ENCODE measurements around the gene KIRREL3. TPM values are rescaled to one million over a fixed set of nuclear protein-coding genes. Genes with fewer than 3 reads are reported as not detected.

KIRREL3 gene
- total RNA-seq, 1 donor from 2014 or later, result not detected

DNA sequence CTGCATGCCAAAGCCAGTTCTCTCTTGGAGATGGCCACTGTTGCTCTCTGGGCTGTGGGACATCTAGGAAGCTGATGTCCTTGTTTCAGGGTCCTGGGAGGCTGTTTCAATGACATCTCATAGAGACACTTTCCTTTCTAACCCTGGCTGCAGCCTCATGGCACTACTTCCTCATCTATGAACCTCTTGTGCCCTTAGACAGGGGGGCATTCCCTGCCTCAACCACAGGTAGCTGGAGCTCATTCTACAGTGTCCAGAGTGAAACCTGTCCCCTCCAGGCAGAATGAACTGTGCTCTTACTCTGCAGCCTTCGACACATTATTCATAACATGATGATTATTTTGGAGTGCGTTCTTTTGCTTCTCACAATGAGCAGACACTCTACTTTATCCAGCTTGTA lies 335.9 kb downstream of the KIRREL3 start:
- DNase-seq (ENCODE audit: low read depth) (no peak), FAIRE-seq (peak; percentile 60)
- no peak overlapping the region for H3K4me3 ChIP-seq (ENCODE audit: low read depth, low read length)
- H3K36me3 ChIP-seq (ENCODE audit: control insufficient read depth, insufficient read depth, low read length), result no peaks in the 10 kb centered on the region
- TF ChIP-seq, protein P1, sequence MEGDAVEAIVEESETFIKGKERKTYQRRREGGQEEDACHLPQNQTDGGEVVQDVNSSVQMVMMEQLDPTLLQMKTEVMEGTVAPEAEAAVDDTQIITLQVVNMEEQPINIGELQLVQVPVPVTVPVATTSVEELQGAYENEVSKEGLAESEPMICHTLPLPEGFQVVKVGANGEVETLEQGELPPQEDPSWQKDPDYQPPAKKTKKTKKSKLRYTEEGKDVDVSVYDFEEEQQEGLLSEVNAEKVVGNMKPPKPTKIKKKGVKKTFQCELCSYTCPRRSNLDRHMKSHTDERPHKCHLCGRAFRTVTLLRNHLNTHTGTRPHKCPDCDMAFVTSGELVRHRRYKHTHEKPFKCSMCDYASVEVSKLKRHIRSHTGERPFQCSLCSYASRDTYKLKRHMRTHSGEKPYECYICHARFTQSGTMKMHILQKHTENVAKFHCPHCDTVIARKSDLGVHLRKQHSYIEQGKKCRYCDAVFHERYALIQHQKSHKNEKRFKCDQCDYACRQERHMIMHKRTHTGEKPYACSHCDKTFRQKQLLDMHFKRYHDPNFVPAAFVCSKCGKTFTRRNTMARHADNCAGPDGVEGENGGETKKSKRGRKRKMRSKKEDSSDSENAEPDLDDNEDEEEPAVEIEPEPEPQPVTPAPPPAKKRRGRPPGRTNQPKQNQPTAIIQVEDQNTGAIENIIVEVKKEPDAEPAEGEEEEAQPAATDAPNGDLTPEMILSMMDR (IDR thresholded peaks at IDR 0.05; ENCODE audit: insufficient read depth, low read length, severe bottlenecking), result no peak
- no peaks in the 10 kb centered on the region for H3K27me3 ChIP-seq (ENCODE audit: control insufficient read depth, insufficient read depth, low read length)

DNA sequence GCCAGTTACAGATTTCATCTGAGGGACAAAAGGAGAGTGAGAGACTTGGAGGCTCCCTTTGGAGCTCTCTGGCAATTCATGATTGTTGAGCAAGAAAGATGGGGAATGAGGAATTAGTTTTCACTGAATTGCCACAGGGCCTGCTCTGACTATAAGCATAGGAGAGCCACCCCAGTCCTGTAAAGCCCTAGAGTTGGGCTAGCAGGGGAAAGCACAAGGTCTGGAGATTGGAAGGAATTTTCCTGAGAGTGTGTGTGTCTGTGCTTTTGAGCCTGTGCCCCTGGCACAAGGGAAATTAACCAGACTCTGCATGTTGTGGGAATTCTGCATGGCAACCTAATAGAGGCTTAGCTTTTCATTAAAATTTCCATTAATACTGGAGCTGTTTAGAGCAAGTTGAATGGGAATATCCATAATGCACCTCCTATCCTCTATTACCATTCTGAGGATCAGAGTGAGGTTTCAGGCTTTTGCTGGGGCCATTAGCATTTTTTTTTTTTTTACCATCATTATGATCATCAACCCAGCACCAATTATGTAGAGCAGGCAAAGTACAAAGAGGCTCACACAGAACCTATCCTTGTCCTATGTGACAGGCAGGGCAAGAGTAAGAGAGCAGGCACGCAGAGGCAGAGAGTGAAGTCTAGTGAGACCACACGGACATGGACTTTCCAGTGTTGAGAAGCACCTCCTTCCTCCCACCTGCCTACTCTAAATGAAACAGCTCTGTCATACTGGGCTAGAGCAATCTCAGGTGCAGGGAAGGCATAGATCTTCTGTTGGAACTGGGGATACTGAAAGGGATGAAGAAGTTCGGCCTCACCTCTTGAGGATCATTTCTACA lies 336.6 kb downstream of the KIRREL3 start:
- H3K27me3 ChIP-seq (ENCODE audit: control insufficient read depth, insufficient read depth, low read length), result no peaks in the 10 kb centered on the region
- no peak overlapping the region for H3K4me3 ChIP-seq (ENCODE audit: low read depth, low read length)
- FAIRE-seq, result no peak

DNA sequence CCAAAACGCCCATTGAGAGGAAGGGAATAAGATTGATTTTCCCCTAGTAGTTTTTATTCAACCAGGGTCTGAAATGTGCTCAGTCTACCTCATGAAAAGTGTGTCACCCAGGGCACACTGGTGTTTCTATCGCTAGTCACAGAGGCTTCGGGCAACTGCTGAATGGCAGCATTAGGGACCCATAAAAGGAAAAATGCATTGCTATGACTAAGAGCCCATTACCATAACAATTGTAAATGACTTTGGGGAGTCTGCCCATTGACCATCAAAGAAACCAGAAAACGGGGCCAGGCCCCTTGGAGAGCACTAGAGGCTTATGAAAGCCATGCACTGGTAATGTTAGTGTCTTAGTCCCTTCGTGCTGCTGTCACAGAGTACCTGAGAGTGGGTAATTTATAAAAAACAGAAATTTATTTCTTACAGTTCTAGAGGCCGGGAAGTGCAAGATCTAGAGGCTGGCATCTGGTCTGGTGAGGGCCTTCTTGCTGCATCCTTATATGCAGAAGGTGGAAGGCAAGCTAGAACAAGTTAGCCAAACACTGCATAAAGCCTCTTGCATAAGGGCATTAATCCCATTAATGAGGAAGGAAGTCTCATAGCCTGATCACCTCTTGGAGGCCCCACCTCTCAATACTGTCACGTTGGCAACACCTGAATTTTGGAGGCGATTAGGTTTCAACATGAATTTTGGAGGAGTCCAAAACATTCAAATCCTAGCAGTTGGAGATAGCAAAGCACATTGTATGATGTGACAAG lies 338.4 kb downstream of the KIRREL3 start:
- no peaks in the 10 kb centered on the region for H3K27me3 ChIP-seq (ENCODE audit: control insufficient read depth, insufficient read depth, low read length)
- FAIRE-seq, result no peak
- TF ChIP-seq, protein P1 (IDR thresholded peaks at IDR 0.05; ENCODE audit: insufficient read depth, low read length, severe bottlenecking), result no peak
- no peak overlapping the region for H3K4me3 ChIP-seq (ENCODE audit: low read depth, low read length)
- peak; percentile 5 for DNase-seq (ENCODE audit: low read depth)
- H3K36me3 ChIP-seq (ENCODE audit: control insufficient read depth, insufficient read depth, low read length), result no peaks in the 10 kb centered on the region

More for the DNA sequence above, 336.6 kb downstream of the KIRREL3 start:
- no peaks in the 10 kb centered on the region for H3K36me3 ChIP-seq (ENCODE audit: control insufficient read depth, insufficient read depth, low read length)
- TF ChIP-seq, protein P1 (IDR thresholded peaks at IDR 0.05; ENCODE audit: insufficient read depth, low read length, severe bottlenecking), result no peak
- DNase-seq (ENCODE audit: low read depth), result no peak

DNA sequence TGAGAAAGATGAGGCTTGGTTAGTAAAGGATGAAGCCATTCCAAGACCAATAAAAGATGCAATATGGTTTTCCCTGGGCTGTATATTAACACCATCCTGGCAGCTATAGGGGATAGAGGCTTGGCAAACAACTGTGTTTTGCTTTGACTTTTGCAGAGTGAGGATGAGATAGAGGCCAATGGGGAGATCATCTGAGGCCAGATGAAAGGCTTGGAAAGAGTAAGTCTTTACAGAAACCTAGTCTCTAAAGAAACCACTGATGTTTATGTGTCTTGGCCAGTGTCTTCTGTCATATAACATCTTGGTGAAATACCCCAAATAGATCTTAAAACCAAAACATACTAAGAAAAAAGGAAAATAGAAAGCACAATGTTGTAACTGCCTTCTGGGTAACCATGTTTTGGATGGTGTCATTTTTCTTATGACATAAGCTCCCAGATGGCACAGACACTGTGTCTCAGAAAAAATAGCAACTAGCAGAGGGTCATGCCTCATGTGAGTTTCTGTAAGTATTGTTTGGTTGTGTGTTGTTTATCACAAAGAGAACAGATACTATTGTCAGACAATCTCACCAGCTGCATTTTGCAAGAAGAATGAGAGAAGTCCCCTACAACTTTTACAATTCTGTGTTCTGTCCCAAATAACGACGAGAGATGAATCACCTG lies 339.7 kb downstream of the KIRREL3 start:
- Histone ChIP-seq H3K36me3 (ENCODE audit: control insufficient read depth, insufficient read depth, low read length) (no peaks in the 10 kb centered on the region), H3K27me3 (ENCODE audit: control insufficient read depth, insufficient read depth, low read length) (no peaks in the 10 kb centered on the region), H3K4me3 (ENCODE audit: low read depth, low read length) (no peak overlapping the region)
- TF ChIP-seq, protein P1 (IDR thresholded peaks at IDR 0.05; ENCODE audit: insufficient read depth, low read length, severe bottlenecking), result no peak
- FAIRE-seq (no peak), DNase-seq (ENCODE audit: low read depth) (no peak)

DNA sequence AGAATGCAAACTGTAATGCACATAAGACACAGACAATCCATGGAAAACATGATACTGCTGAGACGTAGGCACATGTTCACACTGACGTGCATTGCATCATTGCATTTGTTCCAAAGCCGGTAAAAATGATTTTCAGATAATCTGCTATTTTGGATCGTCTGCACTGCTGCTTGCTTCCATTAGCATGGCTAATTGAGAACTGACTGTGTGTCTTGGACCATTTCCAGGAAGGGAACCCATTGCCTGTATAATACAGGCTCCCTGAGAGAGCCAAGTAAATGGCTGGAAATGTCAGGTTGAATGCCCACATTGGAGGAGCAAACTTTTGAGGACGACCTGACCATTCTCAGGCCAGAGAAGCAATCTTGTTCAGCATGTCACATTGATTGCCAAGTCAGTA lies 340.2 kb downstream of the KIRREL3 start:
- H3K4me3 ChIP-seq (ENCODE audit: low read depth, low read length), result no peak overlapping the region
- no peaks in the 10 kb centered on the region for H3K27me3 ChIP-seq (ENCODE audit: control insufficient read depth, insufficient read depth, low read length)
- DNase-seq (ENCODE audit: low read depth) (no peak), FAIRE-seq (no peak)
- H3K36me3 ChIP-seq (ENCODE audit: control insufficient read depth, insufficient read depth, low read length), result no peaks in the 10 kb centered on the region
- TF ChIP-seq, protein P1 (IDR thresholded peaks at IDR 0.05; ENCODE audit: insufficient read depth, low read length, severe bottlenecking), result no peak

Data from bronchial epithelial cell (primary cell).